ENCODE measurements around the gene CSRP1. TPM values are rescaled to one million over a fixed set of nuclear protein-coding genes. Genes with fewer than 3 reads are reported as not detected.

The CSRP1 gene
- total RNA-seq, 1 experiment from 2014 or later, result 108 TPM

GRCh38 chr1:201459775-201460174, 47.1 kb downstream of the CSRP1 start:
- H3K4me3 ChIP-seq, result no peak overlapping the region
- no peak for DNase-seq

GRCh38 chr1:201459052-201459451, 47.9 kb downstream of the CSRP1 start:
- Histone ChIP-seq H3K27me3 (no peaks in the 10 kb centered on the region), H3K36me3 (no peaks in the 10 kb centered on the region; the same call in 1 of the 2 replicates), H3K4me3 (no peak overlapping the region), H3K9me3 (no peaks in the 10 kb centered on the region)
- no peak for DNase-seq

More at GRCh38 chr1:201459775-201460174, 47.1 kb downstream of the CSRP1 start:
- Histone ChIP-seq H3K36me3 (peaks cover 4% of the 10 kb centered on the region), H3K9me3 (no peaks in the 10 kb centered on the region), H3K27me3 (no peaks in the 10 kb centered on the region)

DNA sequence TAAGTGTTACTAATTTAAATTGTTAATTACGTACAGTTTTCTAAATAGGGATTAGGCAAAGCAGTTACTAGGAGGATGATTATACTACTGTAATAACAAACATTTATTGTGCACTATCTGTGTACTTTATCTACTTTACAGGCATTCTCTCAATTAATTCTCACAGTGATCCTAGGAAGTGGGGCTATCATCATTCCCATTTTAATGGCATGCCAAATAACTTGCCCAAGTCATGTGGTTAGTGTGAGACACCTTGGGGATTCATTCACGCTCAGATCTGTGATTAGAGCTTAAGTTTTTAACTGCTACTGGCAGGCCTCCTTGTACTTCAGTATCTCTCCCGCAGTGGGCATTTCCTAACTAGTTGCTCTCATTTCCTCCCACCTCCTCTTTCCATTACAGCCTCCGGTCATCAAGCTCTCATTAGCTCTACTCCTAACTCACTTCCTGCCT, 49.4 kb downstream of the CSRP1 start:
- no peaks in the 10 kb centered on the region for H3K9me3 ChIP-seq
- no peaks in the 10 kb centered on the region for H3K27me3 ChIP-seq
- H3K4me3 ChIP-seq, result no peak overlapping the region
- no peak for DNase-seq
- no peaks in the 10 kb centered on the region; the same call in 1 of the 2 replicates for H3K36me3 ChIP-seq

DNA sequence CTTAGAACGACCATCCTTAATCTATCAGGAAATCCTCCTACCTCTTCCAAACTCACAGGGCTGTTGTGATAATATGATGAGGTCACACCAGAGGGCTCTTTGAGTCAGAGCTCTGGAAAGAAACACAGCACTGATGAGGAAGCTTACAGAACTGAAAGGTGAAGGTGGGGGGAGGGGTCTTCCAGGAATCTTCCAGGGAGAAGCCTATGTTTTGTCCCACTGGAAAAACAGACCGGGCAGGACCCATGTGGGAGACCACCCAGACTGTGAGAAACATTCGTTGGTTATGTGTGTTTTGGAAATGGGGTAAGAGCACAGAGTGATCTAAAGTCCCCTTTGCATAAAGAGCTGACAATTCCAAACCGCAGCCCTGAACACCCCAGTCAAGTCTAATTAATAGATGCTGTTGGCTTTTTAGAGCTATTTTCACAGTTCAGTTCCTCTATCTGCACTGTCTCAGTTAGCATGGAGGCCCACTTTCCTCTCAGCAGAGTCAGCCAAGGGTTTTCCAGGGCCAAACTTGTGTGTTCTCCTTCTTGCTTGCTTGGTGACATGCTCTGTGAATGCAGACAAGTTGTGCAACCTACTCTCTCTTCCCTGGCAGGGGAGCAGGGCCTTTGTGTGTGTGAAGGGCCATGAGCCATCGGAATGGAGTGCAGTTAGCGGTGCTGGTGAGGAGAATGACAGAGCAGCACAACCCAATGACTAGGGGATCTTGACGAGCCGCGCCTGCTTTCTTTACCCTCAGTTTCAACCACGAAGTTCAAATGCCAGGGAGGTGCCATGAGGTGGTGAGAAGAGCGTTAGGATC, 50.2 kb downstream of the CSRP1 start:
- Histone ChIP-seq H3K9me3 (no peaks in the 10 kb centered on the region), H3K36me3 (no peaks in the 10 kb centered on the region; the same call in 1 of the 2 replicates), H3K4me3 (no peak overlapping the region), H3K27me3 (no peaks in the 10 kb centered on the region)
- peak; percentile 84 for DNase-seq

GRCh38 chr1:201455098-201455497, 51.8 kb downstream of the CSRP1 start:
- H3K9me3 ChIP-seq, result no peaks in the 10 kb centered on the region
- DNase-seq, result no peak
- no peaks in the 10 kb centered on the region; the same call in 1 of the 2 replicates for H3K36me3 ChIP-seq
- no peaks in the 10 kb centered on the region for H3K27me3 ChIP-seq
- no peak overlapping the region for H3K4me3 ChIP-seq

- H3K27me3 ChIP-seq, result no peaks in the 10 kb centered on the region
- H3K4me3 ChIP-seq, result no peak overlapping the region
- DNase-seq, result no peak
- H3K9me3 ChIP-seq, result no peaks in the 10 kb centered on the region
- H3K36me3 ChIP-seq, result no peaks in the 10 kb centered on the region
Measured at GRCh38 chr1:201454608-201455007, 52.3 kb downstream of the CSRP1 start.

DNA sequence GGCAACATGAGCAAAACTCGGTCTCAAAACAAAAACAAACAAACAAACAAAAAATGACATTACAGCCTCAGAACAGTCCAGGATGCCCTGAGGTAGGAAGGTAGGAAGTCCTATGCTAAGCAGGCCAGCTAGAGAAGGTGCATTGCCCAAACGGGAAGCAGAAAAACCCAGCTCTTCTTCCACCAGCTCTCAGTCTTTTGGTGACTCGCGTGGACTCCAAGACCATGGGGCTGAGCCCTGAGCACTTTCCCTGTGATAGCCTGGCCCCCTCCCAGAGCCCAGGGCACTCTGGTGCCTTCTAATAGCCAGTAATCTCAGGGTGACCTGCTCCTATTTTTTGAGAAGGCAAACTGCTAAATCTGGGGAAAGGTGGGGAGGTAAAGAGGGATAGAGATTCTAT, 54.1 kb downstream of the CSRP1 start:
- H3K9me3 ChIP-seq, result no peaks in the 10 kb centered on the region
- no peak for DNase-seq
- no peaks in the 10 kb centered on the region for H3K36me3 ChIP-seq
- no peaks in the 10 kb centered on the region; the same call in 1 of the 2 replicates for H3K27me3 ChIP-seq
- H3K4me3 ChIP-seq, result no peak overlapping the region

DNA sequence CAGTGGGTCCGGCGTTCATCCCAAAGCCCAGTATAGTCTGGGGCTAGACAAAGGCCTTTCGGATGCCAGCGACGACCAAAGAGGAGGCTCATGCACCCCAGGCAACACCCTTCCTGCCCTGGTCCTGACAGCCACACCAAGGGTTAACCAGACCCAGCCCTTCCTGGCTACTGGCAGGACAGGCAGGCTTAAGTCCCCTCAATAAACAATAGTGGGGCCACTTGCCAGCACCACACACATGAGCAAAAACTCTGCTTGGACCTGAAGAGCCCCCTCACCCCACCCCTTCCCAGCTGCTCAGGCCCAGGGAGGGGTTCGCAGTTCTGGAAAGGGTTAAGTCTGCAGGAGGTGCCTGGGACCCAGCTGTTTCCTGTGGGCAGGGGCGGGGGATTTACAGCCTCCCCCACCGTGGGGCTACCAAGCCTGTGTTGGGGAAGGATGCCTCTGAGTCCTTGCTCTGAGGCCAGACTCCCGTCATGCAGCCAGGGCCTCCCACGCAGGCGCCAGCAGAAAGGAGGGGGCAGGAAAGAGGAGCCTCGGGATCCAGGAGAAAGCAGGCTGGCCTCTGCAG, 56.1 kb downstream of the CSRP1 start:
- Histone ChIP-seq H3K4me3 (no peak overlapping the region), H3K27me3 (no peaks in the 10 kb centered on the region; the same call in 1 of the 2 replicates), H3K9me3 (no peaks in the 10 kb centered on the region), H3K36me3 (no peaks in the 10 kb centered on the region)
- DNase-seq, result peak; percentile 96

GRCh38 chr1:201448990-201449389, 57.9 kb downstream of the CSRP1 start:
- H3K9me3 ChIP-seq, result no peaks in the 10 kb centered on the region
- no peak for DNase-seq
- H3K36me3 ChIP-seq, result no peaks in the 10 kb centered on the region
- no peak overlapping the region for H3K4me3 ChIP-seq
- H3K27me3 ChIP-seq, result no peaks in the 10 kb centered on the region; the same call in 1 of the 2 replicates

DNA sequence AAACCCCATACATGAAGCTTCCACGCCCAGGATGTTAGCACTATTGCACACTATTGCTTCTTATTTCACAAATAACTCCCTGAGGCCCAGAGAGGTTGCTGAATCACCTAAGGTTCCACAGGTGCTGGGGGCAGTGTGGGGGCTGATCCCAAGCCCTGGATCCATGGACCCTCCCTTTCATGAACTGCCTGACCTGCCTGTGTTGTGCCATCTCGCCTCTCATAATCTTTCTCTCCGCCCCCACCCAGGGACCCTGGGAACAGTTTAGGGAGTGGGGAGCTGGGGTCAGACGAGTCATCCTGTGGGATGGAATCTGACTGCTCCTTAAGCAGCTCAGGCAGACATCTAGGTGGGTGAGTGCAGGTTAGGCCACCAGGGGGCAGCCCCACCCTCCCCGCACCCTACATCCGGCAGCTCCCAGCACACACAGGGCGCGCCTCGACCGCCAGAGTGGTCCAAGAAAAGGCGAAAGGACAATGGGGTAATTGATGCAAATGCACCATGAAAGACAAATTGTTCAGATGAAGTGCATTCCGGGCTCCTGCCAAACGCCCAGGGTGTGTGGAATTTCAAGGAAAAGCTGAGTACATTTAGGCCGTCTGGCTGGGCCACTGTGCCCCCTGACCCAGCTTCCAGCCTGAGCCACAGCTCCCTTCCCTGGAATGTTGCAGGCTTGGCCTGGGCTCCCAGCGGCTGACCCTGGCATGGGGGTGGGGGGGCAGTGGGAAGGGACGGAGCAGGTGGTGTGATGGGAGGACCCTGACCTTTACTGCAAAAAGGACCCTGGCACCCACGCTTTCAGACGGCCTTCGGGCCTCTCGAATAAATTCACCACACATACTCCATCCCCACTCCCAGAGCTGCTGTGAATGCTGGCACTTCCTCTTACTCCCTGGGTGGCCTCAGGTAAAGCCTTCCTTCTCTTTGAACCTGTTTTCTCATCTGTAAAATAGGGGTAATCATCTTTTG, 58.7 kb downstream of the CSRP1 start:
- H3K4me3 ChIP-seq, result no peak overlapping the region
- H3K36me3 ChIP-seq, result no peaks in the 10 kb centered on the region
- no peaks in the 10 kb centered on the region; the same call in 1 of the 2 replicates for H3K27me3 ChIP-seq
- no peaks in the 10 kb centered on the region for H3K9me3 ChIP-seq
- DNase-seq, result peak; percentile 80

GRCh38 chr1:201445310-201445709, 61.6 kb downstream of the CSRP1 start:
- DNase-seq, result no peak
- Histone ChIP-seq H3K27me3 (no peaks in the 10 kb centered on the region; the same call in 1 of the 2 replicates), H3K4me3 (no peak overlapping the region), H3K9me3 (no peaks in the 10 kb centered on the region), H3K36me3 (no peaks in the 10 kb centered on the region)

DNA sequence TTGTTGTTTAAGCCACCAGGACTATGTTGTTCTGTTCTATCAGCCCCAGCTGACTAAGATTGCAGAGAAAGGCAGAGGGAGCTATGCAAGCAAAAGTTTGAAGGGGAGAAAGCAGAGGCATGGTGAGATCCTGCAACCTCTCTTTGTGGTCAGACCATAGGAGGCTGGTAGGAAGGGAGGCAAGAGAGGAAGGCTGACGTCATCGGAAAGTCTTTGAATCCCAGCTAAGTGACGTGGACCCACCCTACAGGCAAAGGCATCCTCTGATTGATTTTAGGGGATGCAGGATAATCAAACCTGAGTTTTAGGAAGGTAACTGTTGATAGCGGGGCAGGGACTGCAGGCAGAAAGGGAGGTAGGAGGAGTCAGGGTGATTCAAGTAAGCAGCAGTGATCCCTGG, 62.1 kb downstream of the CSRP1 start:
- H3K36me3 ChIP-seq, result no peaks in the 10 kb centered on the region
- no peak for DNase-seq
- H3K27me3 ChIP-seq, result no peaks in the 10 kb centered on the region; the same call in 1 of the 2 replicates
- H3K4me3 ChIP-seq, result no peak overlapping the region
- no peaks in the 10 kb centered on the region for H3K9me3 ChIP-seq

GRCh38 chr1:201443747-201444146, 63.2 kb downstream of the CSRP1 start:
- Histone ChIP-seq H3K36me3 (no peaks in the 10 kb centered on the region), H3K9me3 (no peaks in the 10 kb centered on the region), H3K27me3 (no peaks in the 10 kb centered on the region; the same call in 1 of the 2 replicates), H3K4me3 (no peak overlapping the region)
- no peak for DNase-seq

DNA sequence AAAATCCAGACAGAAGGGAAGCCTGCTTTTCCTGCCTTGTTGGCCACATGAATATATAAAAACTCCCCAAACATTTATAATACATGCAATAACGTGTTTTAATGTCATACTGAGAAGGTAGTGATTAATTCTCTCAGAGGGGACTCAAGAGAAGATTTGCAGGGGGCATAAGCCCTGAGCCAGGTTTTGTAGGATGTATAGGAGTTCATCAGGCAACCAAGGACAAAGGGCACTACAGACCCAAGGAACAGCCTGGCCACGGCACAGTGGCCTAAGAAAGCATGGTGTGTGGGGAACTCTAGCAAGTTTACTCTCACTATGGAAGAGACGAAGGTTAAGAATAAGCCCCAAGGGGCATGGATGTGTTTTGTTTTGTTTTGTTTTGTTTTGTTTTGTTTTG, 70.0 kb downstream of the CSRP1 start:
- Histone ChIP-seq H3K4me3 (no peak overlapping the region), H3K27me3 (no peaks in the 10 kb centered on the region), H3K9me3 (no peaks in the 10 kb centered on the region), H3K36me3 (no peaks in the 10 kb centered on the region)
- no peak for DNase-seq

DNA sequence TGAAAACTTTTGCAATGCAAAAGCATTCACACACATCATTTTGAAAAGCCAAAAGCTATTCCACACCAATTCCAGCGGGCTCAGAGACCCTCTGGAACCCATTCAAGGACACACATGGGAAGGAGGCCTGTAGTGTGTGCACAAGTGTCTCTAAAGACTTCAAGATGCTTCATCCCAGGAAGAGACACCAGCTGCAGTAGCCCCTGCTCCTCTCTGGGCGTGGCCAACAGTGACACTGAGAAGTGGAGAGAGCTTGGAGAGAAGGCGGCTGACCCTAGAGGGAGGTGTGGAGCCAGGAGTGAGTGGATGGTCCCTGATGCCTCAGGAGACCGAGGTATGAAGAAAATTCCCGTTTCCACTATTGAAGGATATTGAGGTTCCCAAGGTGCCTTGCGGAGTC, 70.5 kb downstream of the CSRP1 start:
- no peaks in the 10 kb centered on the region for H3K36me3 ChIP-seq
- peak; percentile 35 for DNase-seq
- H3K9me3 ChIP-seq, result no peaks in the 10 kb centered on the region
- no peak overlapping the region for H3K4me3 ChIP-seq
- no peaks in the 10 kb centered on the region for H3K27me3 ChIP-seq

- Histone ChIP-seq H3K9me3 (no peaks in the 10 kb centered on the region), H3K4me3 (no peak overlapping the region), H3K27me3 (no peaks in the 10 kb centered on the region), H3K36me3 (no peaks in the 10 kb centered on the region)
- no peak for DNase-seq
Measured at GRCh38 chr1:201434266-201434665, 72.7 kb downstream of the CSRP1 start.

GRCh38 chr1:201433609-201434008, 73.3 kb downstream of the CSRP1 start:
- no peaks in the 10 kb centered on the region for H3K9me3 ChIP-seq
- H3K36me3 ChIP-seq, result no peaks in the 10 kb centered on the region
- no peaks in the 10 kb centered on the region for H3K27me3 ChIP-seq
- no peak overlapping the region for H3K4me3 ChIP-seq
- DNase-seq, result no peak

All from MG63 (cell line).